HL-60 (cell line): Measurements from ENCODE around the gene MED13L.

Experiments
- DNase-seq, 2 experiments: peaks; one replicate each; pipeline ENCODE4 v3.0.0-alpha.2; 2010 to 2020; ENCODE audit warnings: low read depth in 1 of 2, low spot score in 1 of 2
- H3K27ac ChIP-seq: fragments of 250-450 bp; sonication (Bioruptor Pico); replicated peaks from 2 replicates; pipeline ENCODE4 v1.5.1; 2020; ENCODE audit warnings: mild to moderate bottlenecking, moderate library complexity
- H3K27me3 ChIP-seq: fragments of 250-450 bp; sonication (Bioruptor Pico); 2 replicates; pipeline ENCODE4 v1.5.1; 2021; ENCODE audit warnings: mild to moderate bottlenecking, moderate library complexity; ENCODE audit not compliant: insufficient read depth, poor library complexity, severe bottlenecking
- H3K4me3 ChIP-seq: replicated peaks from 2 replicates; pipeline ENCODE4 v1.5.1; 2011; ENCODE audit warnings: mild to moderate bottlenecking, control low read depth, low read length; ENCODE audit not compliant: insufficient read depth
- GABPA ChIP-seq: IDR thresholded peaks from 2 replicates; pipeline ENCODE4 v1.6.1; 2012; ENCODE audit warnings: low read depth
- POLR2AphosphoS5 ChIP-seq: IDR thresholded peaks from 2 replicates; pipeline ENCODE4 v1.6.1; 2012; ENCODE audit warnings: low read depth
- SPI1 ChIP-seq: IDR thresholded peaks from 2 replicates; pipeline ENCODE4 v1.6.1; 2012; ENCODE audit warnings: low read depth, mild to moderate bottlenecking, borderline replicate concordance
- TF ChIP-seq, protein P1 (sequence below): IDR thresholded peaks from one replicate; pipeline ENCODE4 v1.5.1; 2011; ENCODE audit warnings: low read length, control low read depth, inconsistent platforms; ENCODE audit not compliant: insufficient read depth
- TF ChIP-seq, protein P2 (sequence below): IDR thresholded peaks from 2 replicates; pipeline ENCODE4 v1.6.1; 2012; ENCODE audit warnings: low read depth; ENCODE audit not compliant: insufficient replicate concordance

Gene MED13L

DNA sequence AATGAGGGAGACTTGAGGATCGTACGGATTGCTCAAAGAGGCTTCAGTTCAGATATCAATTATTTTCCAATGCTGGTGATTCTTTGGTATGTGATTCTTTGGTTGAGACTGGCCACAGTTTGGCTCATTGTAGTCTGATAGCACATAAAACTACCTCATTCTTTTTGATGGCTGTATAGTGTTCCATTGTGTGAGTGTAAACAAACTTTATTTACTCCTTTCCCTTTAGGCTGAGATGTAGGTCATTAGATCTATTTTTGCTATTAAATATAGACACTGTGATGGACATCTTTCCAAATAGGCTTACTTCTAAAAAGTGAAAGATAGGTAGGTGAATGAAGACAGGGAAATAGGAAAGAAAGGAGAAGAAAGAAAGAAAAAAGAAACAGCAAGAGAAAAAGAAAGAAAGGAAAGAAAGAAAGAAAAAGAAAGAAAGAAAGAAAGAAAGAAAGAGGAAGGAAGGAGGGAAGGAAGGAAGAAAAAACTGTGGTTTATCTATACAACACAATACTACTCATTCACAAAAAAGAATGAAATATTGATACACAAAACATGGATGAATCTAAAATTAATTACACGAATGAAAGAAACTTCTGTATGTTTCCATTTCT is 19.8 kb upstream of the MED13L start:
- Histone ChIP-seq H3K27me3 (no peaks in the 10 kb centered on the region), H3K4me3 (no peak overlapping the region), H3K27ac (no peak overlapping the region)
- TF ChIP-seq POLR2AphosphoS5: no peak
- TF ChIP-seq SPI1: no peak
- TF ChIP-seq, protein P1, sequence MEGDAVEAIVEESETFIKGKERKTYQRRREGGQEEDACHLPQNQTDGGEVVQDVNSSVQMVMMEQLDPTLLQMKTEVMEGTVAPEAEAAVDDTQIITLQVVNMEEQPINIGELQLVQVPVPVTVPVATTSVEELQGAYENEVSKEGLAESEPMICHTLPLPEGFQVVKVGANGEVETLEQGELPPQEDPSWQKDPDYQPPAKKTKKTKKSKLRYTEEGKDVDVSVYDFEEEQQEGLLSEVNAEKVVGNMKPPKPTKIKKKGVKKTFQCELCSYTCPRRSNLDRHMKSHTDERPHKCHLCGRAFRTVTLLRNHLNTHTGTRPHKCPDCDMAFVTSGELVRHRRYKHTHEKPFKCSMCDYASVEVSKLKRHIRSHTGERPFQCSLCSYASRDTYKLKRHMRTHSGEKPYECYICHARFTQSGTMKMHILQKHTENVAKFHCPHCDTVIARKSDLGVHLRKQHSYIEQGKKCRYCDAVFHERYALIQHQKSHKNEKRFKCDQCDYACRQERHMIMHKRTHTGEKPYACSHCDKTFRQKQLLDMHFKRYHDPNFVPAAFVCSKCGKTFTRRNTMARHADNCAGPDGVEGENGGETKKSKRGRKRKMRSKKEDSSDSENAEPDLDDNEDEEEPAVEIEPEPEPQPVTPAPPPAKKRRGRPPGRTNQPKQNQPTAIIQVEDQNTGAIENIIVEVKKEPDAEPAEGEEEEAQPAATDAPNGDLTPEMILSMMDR: no peak
- TF ChIP-seq, protein P2, sequence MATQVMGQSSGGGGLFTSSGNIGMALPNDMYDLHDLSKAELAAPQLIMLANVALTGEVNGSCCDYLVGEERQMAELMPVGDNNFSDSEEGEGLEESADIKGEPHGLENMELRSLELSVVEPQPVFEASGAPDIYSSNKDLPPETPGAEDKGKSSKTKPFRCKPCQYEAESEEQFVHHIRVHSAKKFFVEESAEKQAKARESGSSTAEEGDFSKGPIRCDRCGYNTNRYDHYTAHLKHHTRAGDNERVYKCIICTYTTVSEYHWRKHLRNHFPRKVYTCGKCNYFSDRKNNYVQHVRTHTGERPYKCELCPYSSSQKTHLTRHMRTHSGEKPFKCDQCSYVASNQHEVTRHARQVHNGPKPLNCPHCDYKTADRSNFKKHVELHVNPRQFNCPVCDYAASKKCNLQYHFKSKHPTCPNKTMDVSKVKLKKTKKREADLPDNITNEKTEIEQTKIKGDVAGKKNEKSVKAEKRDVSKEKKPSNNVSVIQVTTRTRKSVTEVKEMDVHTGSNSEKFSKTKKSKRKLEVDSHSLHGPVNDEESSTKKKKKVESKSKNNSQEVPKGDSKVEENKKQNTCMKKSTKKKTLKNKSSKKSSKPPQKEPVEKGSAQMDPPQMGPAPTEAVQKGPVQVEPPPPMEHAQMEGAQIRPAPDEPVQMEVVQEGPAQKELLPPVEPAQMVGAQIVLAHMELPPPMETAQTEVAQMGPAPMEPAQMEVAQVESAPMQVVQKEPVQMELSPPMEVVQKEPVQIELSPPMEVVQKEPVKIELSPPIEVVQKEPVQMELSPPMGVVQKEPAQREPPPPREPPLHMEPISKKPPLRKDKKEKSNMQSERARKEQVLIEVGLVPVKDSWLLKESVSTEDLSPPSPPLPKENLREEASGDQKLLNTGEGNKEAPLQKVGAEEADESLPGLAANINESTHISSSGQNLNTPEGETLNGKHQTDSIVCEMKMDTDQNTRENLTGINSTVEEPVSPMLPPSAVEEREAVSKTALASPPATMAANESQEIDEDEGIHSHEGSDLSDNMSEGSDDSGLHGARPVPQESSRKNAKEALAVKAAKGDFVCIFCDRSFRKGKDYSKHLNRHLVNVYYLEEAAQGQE: no peak
- TF ChIP-seq GABPA: no peak
- DNase-seq: no peak

DNA sequence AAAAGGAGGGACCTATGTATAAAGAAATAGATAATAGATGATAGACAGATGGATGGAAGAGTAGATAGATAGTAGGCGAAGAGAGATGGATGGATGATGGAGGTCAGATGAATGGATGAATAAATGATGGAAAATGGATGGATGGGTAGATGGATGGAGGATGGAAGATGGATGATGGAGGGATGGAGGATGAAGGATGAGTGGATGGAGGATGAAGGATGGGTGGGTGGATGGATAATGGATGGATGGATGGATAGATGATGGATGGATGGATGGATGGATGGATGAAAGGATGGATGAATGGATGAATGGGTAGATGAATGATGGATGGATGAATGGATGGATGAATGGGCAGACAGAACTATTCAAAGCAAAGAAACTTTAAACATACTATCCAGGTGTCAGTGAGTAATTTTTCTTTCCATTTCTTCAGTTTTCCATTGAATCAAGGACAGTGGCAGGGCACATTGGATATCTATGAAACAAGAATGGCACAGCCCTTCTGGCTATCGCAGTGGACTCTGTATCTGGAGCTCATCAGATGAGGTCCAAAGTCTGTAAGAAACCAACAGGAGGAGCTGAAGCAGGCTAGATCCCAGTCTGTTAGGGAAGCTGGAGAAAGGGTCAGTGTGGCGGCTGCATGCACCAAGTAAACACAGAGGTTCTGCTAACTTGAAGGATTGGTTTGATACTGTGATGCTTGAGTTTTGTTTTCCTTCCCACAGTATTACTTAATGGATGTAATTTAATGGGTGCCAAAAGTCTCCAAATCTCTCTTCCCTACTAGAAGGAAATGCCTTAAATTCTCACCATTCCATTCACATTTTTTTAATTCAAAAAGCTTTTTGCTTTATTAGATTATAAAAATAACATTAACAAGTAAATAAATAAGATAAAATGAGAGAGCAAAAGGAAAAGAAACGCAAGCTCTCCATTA is 18.1 kb upstream of the MED13L start:
- no peak overlapping the region for H3K27ac ChIP-seq
- no peak for DNase-seq
- H3K27me3 ChIP-seq: no peaks in the 10 kb centered on the region
- no peak for TF ChIP-seq SPI1
- no peak for TF ChIP-seq POLR2AphosphoS5
- TF ChIP-seq GABPA: no peak
- TF ChIP-seq, protein P1: no peak
- TF ChIP-seq, protein P2: no peak
- no peak overlapping the region for H3K4me3 ChIP-seq

DNA sequence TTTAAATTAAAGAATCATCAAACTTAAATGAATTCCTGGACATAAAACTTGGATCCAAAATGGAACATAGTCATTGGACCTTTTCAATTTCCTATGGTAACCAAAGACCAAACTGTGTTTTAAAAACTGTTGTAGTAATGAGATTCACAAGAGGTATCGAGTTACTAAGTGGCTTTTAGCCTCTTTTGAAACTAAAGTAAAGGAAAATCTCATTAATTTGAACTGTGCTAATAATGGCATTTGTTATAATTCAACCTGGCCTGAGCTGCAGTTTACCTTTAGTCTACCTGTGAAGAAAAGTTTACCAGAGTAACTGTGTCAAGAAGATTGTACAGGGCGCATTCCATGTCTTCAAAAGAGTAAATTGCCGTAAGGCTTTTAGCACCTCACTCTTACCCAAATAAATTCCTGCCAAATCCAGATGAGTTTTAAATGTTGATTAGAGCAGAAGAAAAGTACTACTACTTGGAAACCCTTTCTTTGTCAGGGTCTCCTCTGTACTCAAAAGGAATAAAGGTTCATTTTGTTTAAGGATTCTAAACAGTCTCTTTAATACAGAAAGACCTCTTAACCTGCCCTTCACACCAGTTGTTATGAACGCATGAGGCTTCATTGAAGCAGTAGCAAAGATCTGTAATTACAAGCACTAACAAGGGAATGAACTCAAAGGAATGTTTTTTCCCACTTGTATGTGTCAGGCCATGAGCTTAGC is 17.1 kb upstream of the MED13L start:
- H3K27ac ChIP-seq: no peak overlapping the region
- TF ChIP-seq SPI1 (no peak), POLR2AphosphoS5 (no peak), GABPA (no peak)
- TF ChIP-seq, protein P2: no peak
- TF ChIP-seq, protein P1: no peak
- DNase-seq: no peak
- no peaks in the 10 kb centered on the region for H3K27me3 ChIP-seq
- H3K4me3 ChIP-seq: no peak overlapping the region
